ENCODE results near the gene ARID3C.

GRCh38 chr9:34674440-34674839 is 45.6 kb upstream of the ARID3C start:
- no peak for TF ChIP-seq USF2 (IDR thresholded peaks at IDR 0.05)
- no peak for TF ChIP-seq CTCF (IDR thresholded peaks at IDR 0.05)
- no peak for TF ChIP-seq GATA3 (IDR thresholded peaks at IDR 0.05; ENCODE audit: borderline replicate concordance)
- TF ChIP-seq TP53 (CRISPR knock-in tag; IDR thresholded peaks at IDR 0.05): no peak
- no peak for TF ChIP-seq POLR2A (IDR thresholded peaks at IDR 0.05; ENCODE audit: low read length)
- no peak for TF ChIP-seq POLR2AphosphoS2 (conservative IDR thresholded peaks at IDR 0.05; ENCODE audit: low read length)
- no peak for TF ChIP-seq MAX (IDR thresholded peaks at IDR 0.05)
- TF ChIP-seq NPAS2 (CRISPR knock-in tag; IDR thresholded peaks at IDR 0.05; ENCODE audit: borderline replicate concordance): no peak
- TF ChIP-seq FOSL2 (IDR thresholded peaks at IDR 0.05): no peak
- TF ChIP-seq FOSL2 (CRISPR knock-in tag; IDR thresholded peaks at IDR 0.05): no peak
- no peak for TF ChIP-seq REST (IDR thresholded peaks at IDR 0.05)
- TF ChIP-seq RNF2 (IDR thresholded peaks at IDR 0.05; ENCODE audit: borderline replicate concordance, low read depth): no peak
- no peak for TF ChIP-seq CEBPB (IDR thresholded peaks at IDR 0.05)
- TF ChIP-seq EP300 (IDR thresholded peaks at IDR 0.05): no peak
- TF ChIP-seq ZC3H11A (IDR thresholded peaks at IDR 0.05): no peak

Measured in A549 (cell line).